Esophagus squamous epithelium (tissue), 5 donors: ENCODE results near the gene DDAH1. TPM values are rescaled to one million over a fixed set of nuclear protein-coding genes. Genes with fewer than 3 reads are reported as not detected.

ENCODE experiments used
- DNase-seq: peaks from one replicate; lab custom pipeline; 2025; lab: John Stamatoyannopoulos, UW
- H3K27ac ChIP-seq, 4 donors: fragments of 200-600 bp; sonication (generic); one replicate each; pipeline ENCODE4 v1.5.1; 2016 to 2019; ENCODE audit warnings: mild to moderate bottlenecking in 1 of 4
- H3K27me3 ChIP-seq, 4 donors: fragments of 200-600 bp; sonication (generic); 1 replicate in 3 of 4; 2 replicates in 1 of 4; pipeline versions ENCODE4 v1.5.1 to v1.6.0; 2017 to 2021; ENCODE audit warnings: antibody characterized with exemption in 1 of 4
- H3K36me3 ChIP-seq, 3 donors: fragments of 200-600 bp; sonication (generic); one replicate each; pipeline ENCODE4 v1.5.1; 2016 to 2019
- H3K4me1 ChIP-seq, 3 donors: fragments of 200-600 bp; sonication (generic); one replicate each; pipeline ENCODE4 v1.5.1; 2017 to 2019
- H3K4me3 ChIP-seq, 4 donors: fragments of 200-600 bp; sonication (generic); 1 replicate in 3 of 4; 2 replicates in 1 of 4; pipeline ENCODE4 v1.5.1; 2016 to 2019; ENCODE audit warnings: mild to moderate bottlenecking in 2 of 4, moderate library complexity in 1 of 4
- H3K9me3 ChIP-seq, 3 donors: fragments of 200-600 bp; sonication (generic); one replicate each; pipeline ENCODE4 v1.5.1; 2016 to 2019
- POLR2A ChIP-seq, 4 donors: fragments of 450-650 bp; IDR thresholded peaks; one replicate each; pipeline ENCODE4 v1.6.1; 2017; ENCODE audit warnings: antibody characterized with exemption in 4 of 4, mild to moderate bottlenecking in 4 of 4, moderate library complexity in 3 of 4
- WGBS, 2 donors: methylation state at CpG; one replicate each; pipeline ENCODE4 v1.1.5; 2018; 5-methylcytosine and 5-hydroxymethylcytosine counted together
- intact Hi-C: fragments of 100-400 bp; cut with DNase I; formaldehyde crosslinking; loops from one replicate; pipeline ENCODE4 v1.15.0; 2022
- total RNA-seq, 4 donors: library from RNA; depleted of rRNA; stranded (reverse); fragments of >200 nt; gene quantifications; one replicate each; pipeline ENCODE4 v1.1.0, GENCODE V29; 2016
- TF ChIP-seq, protein P1 (sequence below), 6 experiments: fragments of 450-650 bp in 4 of 6; fragments of 200-600 bp in 2 of 6; sonication (generic) in 2 of 6; IDR thresholded peaks; one replicate each; pipeline ENCODE4 v1.5.1; 2016 to 2019; ENCODE audit warnings: antibody characterized with exemption in 6 of 6, mild to moderate bottlenecking in 4 of 6, moderate library complexity in 4 of 6
- donor health status: DM: yes; HTN: yes; CAD: no.

The DDAH1 gene
- total RNA-seq, 4 donors from 2014 or later, result 6.1 to 13.8 (median 11.5) TPM

- intact Hi-C loops, result no loop called here
- H3K27me3 ChIP-seq, result no peaks in the 10 kb centered on the region
- H3K36me3 ChIP-seq, result no peaks in the 10 kb centered on the region
- no peak overlapping the region for H3K4me3 ChIP-seq
- no peak overlapping the region for H3K27ac ChIP-seq
- 74 to 78% methylated on average over 2 of the region's 2 CpGs for WGBS, 2 donors
- H3K9me3 ChIP-seq, result peaks cover 0 to 6% (median 0%) of the 10 kb centered on the region in 3 donors
- no peak for TF ChIP-seq POLR2A (IDR thresholded peaks at IDR 0.05)
- TF ChIP-seq, protein P1, sequence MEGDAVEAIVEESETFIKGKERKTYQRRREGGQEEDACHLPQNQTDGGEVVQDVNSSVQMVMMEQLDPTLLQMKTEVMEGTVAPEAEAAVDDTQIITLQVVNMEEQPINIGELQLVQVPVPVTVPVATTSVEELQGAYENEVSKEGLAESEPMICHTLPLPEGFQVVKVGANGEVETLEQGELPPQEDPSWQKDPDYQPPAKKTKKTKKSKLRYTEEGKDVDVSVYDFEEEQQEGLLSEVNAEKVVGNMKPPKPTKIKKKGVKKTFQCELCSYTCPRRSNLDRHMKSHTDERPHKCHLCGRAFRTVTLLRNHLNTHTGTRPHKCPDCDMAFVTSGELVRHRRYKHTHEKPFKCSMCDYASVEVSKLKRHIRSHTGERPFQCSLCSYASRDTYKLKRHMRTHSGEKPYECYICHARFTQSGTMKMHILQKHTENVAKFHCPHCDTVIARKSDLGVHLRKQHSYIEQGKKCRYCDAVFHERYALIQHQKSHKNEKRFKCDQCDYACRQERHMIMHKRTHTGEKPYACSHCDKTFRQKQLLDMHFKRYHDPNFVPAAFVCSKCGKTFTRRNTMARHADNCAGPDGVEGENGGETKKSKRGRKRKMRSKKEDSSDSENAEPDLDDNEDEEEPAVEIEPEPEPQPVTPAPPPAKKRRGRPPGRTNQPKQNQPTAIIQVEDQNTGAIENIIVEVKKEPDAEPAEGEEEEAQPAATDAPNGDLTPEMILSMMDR (IDR thresholded peaks at IDR 0.05), result no peak
- no peak for DNase-seq
- H3K4me1 ChIP-seq, result peaks cover 0 to 17% (median 0%) of the 10 kb centered on the region in 3 donors
These were observed 86.4 kb downstream of the DDAH1 start for GRCh38 chr1:85378534-85378933.

GRCh38 chr1:85376356-85376755 lies 88.6 kb downstream of the DDAH1 start:
- intact Hi-C loops, result no loop called here
- H3K9me3 ChIP-seq, result no peaks in the 10 kb centered on the region
- TF ChIP-seq POLR2A (IDR thresholded peaks at IDR 0.05), result no peak
- TF ChIP-seq, protein P1 (IDR thresholded peaks at IDR 0.05), result no peak
- H3K4me1 ChIP-seq, result peaks cover 0 to 27% (median 0%) of the 10 kb centered on the region in 3 donors
- no peaks in the 10 kb centered on the region for H3K36me3 ChIP-seq
- H3K4me3 ChIP-seq, result no peak overlapping the region
- H3K27me3 ChIP-seq, result no peaks in the 10 kb centered on the region
- 70 to 80% methylated on average over 1 of the region's 1 CpG for WGBS, 2 donors
- DNase-seq, result no peak
- no peak overlapping the region for H3K27ac ChIP-seq

DNA sequence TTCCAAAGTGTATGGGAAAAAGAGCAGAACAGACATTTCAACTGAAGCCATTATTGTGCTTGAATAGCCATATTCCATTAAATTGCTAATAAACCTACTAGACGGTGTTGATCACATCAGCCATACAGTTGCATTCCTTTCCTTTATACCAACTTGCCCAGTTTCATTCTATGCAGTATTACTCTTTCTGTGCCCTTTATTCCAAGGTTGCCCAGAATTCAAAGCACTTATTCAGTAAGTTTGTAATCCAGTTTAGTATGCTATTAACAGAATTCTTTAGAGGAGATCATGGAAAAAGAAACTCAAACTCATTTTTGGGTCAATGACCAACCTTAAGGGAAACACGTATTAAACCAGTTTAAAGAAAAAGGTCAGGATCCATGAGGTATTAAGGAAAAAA lies 89.5 kb downstream of the DDAH1 start:
- TF ChIP-seq, protein P1 (IDR thresholded peaks at IDR 0.05), result no peak
- TF ChIP-seq POLR2A (IDR thresholded peaks at IDR 0.05), result no peak
- H3K36me3 ChIP-seq, result no peaks in the 10 kb centered on the region
- no peak overlapping the region for H3K4me3 ChIP-seq
- H3K27me3 ChIP-seq, result no peaks in the 10 kb centered on the region
- H3K4me1 ChIP-seq, result peaks cover 0 to 27% (median 0%) of the 10 kb centered on the region in 3 donors
- intact Hi-C loops, result no loop called here
- H3K9me3 ChIP-seq, result no peaks in the 10 kb centered on the region
- WGBS, 2 donors, result 91 to 95% methylated on average over 2 of the region's 2 CpGs
- no peak overlapping the region for H3K27ac ChIP-seq
- no peak for DNase-seq

DNA sequence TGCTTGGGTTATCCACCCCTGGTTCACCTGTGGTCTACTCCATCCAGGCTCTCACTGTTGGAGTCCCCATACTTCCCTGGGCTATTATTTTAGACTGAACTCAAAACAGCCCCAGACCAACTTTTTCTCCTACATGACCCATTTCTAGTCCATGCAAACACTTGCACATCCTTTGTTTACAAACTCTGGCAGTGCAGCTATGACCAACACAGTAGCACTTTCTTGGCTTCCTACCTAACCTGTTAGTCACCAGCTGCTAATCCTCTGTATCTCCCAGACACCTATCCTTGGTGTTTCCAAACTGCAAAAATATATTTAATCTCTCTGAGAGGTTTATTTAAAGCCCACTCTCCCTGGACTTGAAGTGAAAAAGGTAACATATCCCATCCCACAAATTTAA lies 90.8 kb downstream of the DDAH1 start:
- no peaks in the 10 kb centered on the region for H3K9me3 ChIP-seq
- no peaks in the 10 kb centered on the region for H3K36me3 ChIP-seq
- no peak overlapping the region for H3K27ac ChIP-seq
- no peak overlapping the region for H3K4me3 ChIP-seq
- peaks cover 0 to 27% (median 0%) of the 10 kb centered on the region in 3 donors for H3K4me1 ChIP-seq
- no peaks in the 10 kb centered on the region for H3K27me3 ChIP-seq
- intact Hi-C loops, result no loop called here
- TF ChIP-seq, protein P1 (IDR thresholded peaks at IDR 0.05), result no peak
- TF ChIP-seq POLR2A (IDR thresholded peaks at IDR 0.05), result no peak
- no peak for DNase-seq

DNA sequence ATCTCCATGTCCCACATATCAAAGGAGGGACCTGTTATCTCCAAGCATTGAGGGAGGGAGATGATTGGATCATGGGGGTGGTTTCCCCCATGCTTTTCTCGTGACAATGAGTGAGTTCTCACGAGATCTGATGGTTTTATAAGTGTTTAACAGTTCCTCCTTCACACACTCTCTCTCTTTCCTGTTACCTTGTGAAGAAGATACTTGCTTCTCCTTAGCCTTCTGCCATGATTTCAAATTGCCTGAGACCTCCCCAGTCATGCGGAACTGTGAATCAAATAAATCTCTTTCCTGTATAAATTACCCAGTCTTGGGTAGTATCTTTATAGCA lies 91.6 kb downstream of the DDAH1 start:
- intact Hi-C loops, result no loop called here
- Histone ChIP-seq H3K36me3 (no peaks in the 10 kb centered on the region), H3K27me3 (no peaks in the 10 kb centered on the region), H3K4me3 (no peak overlapping the region), H3K27ac (no peak overlapping the region), H3K4me1 (peaks cover 0 to 27% (median 0%) of the 10 kb centered on the region in 3 donors), H3K9me3 (no peaks in the 10 kb centered on the region)
- TF ChIP-seq POLR2A (IDR thresholded peaks at IDR 0.05), result no peak
- TF ChIP-seq, protein P1 (IDR thresholded peaks at IDR 0.05), result no peak
- no peak for DNase-seq
- 63 to 74% methylated on average over 3 of the region's 3 CpGs for WGBS, 2 donors
